K562 (cell line): Measurements from ENCODE around the gene MATN4. TPM values are rescaled to one million over a fixed set of nuclear protein-coding genes. Genes with fewer than 3 reads are reported as not detected.

ENCODE experiments used
- ATAC-seq: fragments of 200-7000 bp; cut with Tn5 transposase; 3 replicates; pipeline ENCODE4 v1.9.1; 2020; ENCODE audit warnings: moderate library complexity
- BruUV-seq: library from RNA; stranded (reverse); fragments of 400-500 nt; replicated peaks from 2 replicates; lab custom pipeline; 2021; lab: Mats Ljungman, UMichigan
- CTCF ChIA-PET: fragments of 300-600 bp; formaldehyde crosslinking; extraction: SDS; loops from one replicate; lab custom pipeline; 2021; ENCODE audit warnings: low intra/inter-chr PET ratio; lab: Yijun Ruan, JAX
- POLR2A ChIA-PET: fragments of 300-600, 350-650 bp; sonication (Branson Sonifier 250); formaldehyde crosslinking; extraction: SDS; loops from one replicate; lab custom pipeline; 2021; ENCODE audit warnings: antibody characterized with exemption, inconsistent platforms; lab: Yijun Ruan, JAX
- DNase-seq, 4 experiments: peaks; one replicate each; pipeline versions ENCODE4 v3.0.0 to v3.0.0-alpha.2; 2011 to 2018; ENCODE audit warnings: low spot score in 3 of 4, mixed read lengths in 3 of 4; ENCODE audit errors: extremely low read depth in 1 of 4
- FAIRE-seq: peaks from 2 replicates; lab custom pipeline; 2011; peaks lifted over from hg19 to GRCh38; lab: Jason Lieb, UNC
- H2AFZ ChIP-seq: 2 replicates; pipeline ENCODE4 v1.6.0; 2011; ENCODE audit warnings: low read depth, low read length, control low read depth, inconsistent platforms
- H3K27ac ChIP-seq: fragments of 200-600 bp; 3 replicates; pipeline ENCODE4 v1.8.0; 2011; ENCODE audit warnings: low read depth, mild to moderate bottlenecking, control low read depth, inconsistent platforms, low read length, moderate library complexity, mixed read lengths; ENCODE audit errors: extremely low read depth
- H3K27me3 ChIP-seq, 2 experiments: fragments of 300-600 bp in 1 of 2; 2 replicates in 1 of 2; 3 replicates in 1 of 2; pipeline versions ENCODE4 v1.6.0 to v1.8.0; 2011; ENCODE audit warnings: inconsistent platforms in 2 of 2, low read length in 2 of 2, mild to moderate bottlenecking in 1 of 2, mixed read lengths in 1 of 2, moderate library complexity in 1 of 2; ENCODE audit not compliant: control insufficient read depth in 2 of 2, insufficient read depth in 2 of 2
- H3K36me3 ChIP-seq: fragments of 300-600 bp; 3 replicates; pipeline ENCODE4 v1.8.0; 2011; ENCODE audit warnings: mild to moderate bottlenecking, low read length, inconsistent platforms; ENCODE audit not compliant: control insufficient read depth, insufficient read depth
- H3K4me1 ChIP-seq, 2 experiments: fragments of 200-600 bp in 1 of 2; replicated peaks in 1 of 2; 2 replicates in 1 of 2; 3 replicates in 1 of 2; pipeline versions ENCODE4 v1.5.1 to v1.8.0; 2011; ENCODE audit warnings: inconsistent platforms in 2 of 2, low read length in 2 of 2, mild to moderate bottlenecking in 1 of 2, mixed read lengths in 1 of 2, moderate library complexity in 1 of 2; ENCODE audit not compliant: control insufficient read depth in 2 of 2, insufficient read depth in 2 of 2
- H3K4me2 ChIP-seq: 2 replicates; pipeline ENCODE4 v1.6.1; 2011; ENCODE audit warnings: low read length, control low read depth, inconsistent platforms, mixed read lengths; ENCODE audit not compliant: insufficient read depth
- H3K4me3 ChIP-seq: fragments of 200-600 bp; sonication (generic), shearing (Covaris generic); 2 replicates; pipeline ENCODE4 v1.5.1; 2016; ENCODE audit warnings: control low read depth, inconsistent platforms
- H3K79me2 ChIP-seq: fragments of 200-600 bp; 3 replicates; pipeline ENCODE4 v1.8.0; 2011; ENCODE audit warnings: low read length, inconsistent platforms; ENCODE audit not compliant: control insufficient read depth, insufficient read depth
- H3K9ac ChIP-seq, 2 experiments: 2 replicates each; pipeline versions ENCODE4 v1.6.0 to v1.6.1; 2011; ENCODE audit warnings: low read depth in 2 of 2, low read length in 2 of 2, control low read depth in 1 of 2, inconsistent platforms in 1 of 2, mild to moderate bottlenecking in 1 of 2, mixed read lengths in 1 of 2; ENCODE audit not compliant: insufficient read depth in 1 of 2
- H3K9me1 ChIP-seq: one replicate; pipeline ENCODE4 v1.6.0; 2011; ENCODE audit warnings: inconsistent platforms, mild to moderate bottlenecking, low read length, moderate library complexity; ENCODE audit not compliant: control insufficient read depth, insufficient read depth
- H3K9me3 ChIP-seq: replicated peaks from 2 replicates; pipeline ENCODE4 v1.5.1; 2011; ENCODE audit warnings: low read depth, low read length, inconsistent platforms; ENCODE audit not compliant: control insufficient read depth, insufficient read depth
- H4K20me1 ChIP-seq: replicated peaks from 2 replicates; pipeline ENCODE4 v1.6.1; 2011; ENCODE audit warnings: low read length, inconsistent platforms, mixed read lengths; ENCODE audit not compliant: control insufficient read depth, insufficient read depth
- CEBPB ChIP-seq: fragments of 450-650 bp; IDR thresholded peaks from 2 replicates; pipeline ENCODE4 v1.6.1; 2016; ENCODE audit warnings: missing genetic modification characterization, missing compliant biosample characterization
- CREM ChIP-seq: IDR thresholded peaks from 2 replicates; pipeline ENCODE4 v1.6.1; 2014; ENCODE audit warnings: antibody characterized with exemption, low read depth
- CUX1 ChIP-seq: fragments of 200-800 bp; sonication (Bioruptor generic); IDR thresholded peaks from 2 replicates; pipeline ENCODE4 v1.6.1; 2016; ENCODE audit warnings: missing genetic modification characterization, missing compliant biosample characterization
- EGR1 ChIP-seq: fragments of 450-650 bp; conservative IDR thresholded peaks from 2 replicates; pipeline ENCODE4 v1.6.1; 2017; ENCODE audit warnings: mild to moderate bottlenecking
- ESRRA ChIP-seq: fragments of 450-650 bp; IDR thresholded peaks from 2 replicates; pipeline ENCODE4 v1.6.1; 2014; ENCODE audit warnings: low read depth, mild to moderate bottlenecking, moderate library complexity, borderline replicate concordance
- FOSL1 ChIP-seq: fragments of 200-800 bp; sonication (Bioruptor generic); conservative IDR thresholded peaks from 2 replicates; pipeline ENCODE4 v1.6.1; 2016; ENCODE audit warnings: missing genetic modification characterization, missing compliant biosample characterization
- GATAD2B ChIP-seq: fragments of 450-650 bp; IDR thresholded peaks from 2 replicates; pipeline ENCODE4 v1.6.1; 2017; ENCODE audit warnings: mild to moderate bottlenecking, borderline replicate concordance
- NFE2 ChIP-seq: IDR thresholded peaks from 2 replicates; pipeline ENCODE4 v1.6.1; 2014; ENCODE audit warnings: antibody characterized with exemption, low read depth
- NR2C1 ChIP-seq, 2 experiments: fragments of 450-650 bp; IDR thresholded peaks; 2 replicates each; pipeline ENCODE4 v1.6.1; 2017; ENCODE audit warnings: mild to moderate bottlenecking in 2 of 2, antibody characterized with exemption in 1 of 2, inconsistent platforms in 1 of 2, missing compliant biosample characterization in 1 of 2, missing genetic modification characterization in 1 of 2
- POLR2A ChIP-seq: fragments of 450-650 bp; conservative IDR thresholded peaks from 2 replicates; pipeline ENCODE4 v1.6.1; 2016
- POLR3G ChIP-seq: IDR thresholded peaks from 2 replicates; pipeline ENCODE4 v1.6.1; 2011; ENCODE audit not compliant: insufficient read length, insufficient replicate concordance; ENCODE audit errors: extremely low read depth
- RBM17 ChIP-seq: fragments of 200-400 bp; formaldehyde crosslinking; IDR thresholded peaks from 2 replicates; pipeline ENCODE4 v1.6.1; 2017; ENCODE audit warnings: low read depth, mild to moderate bottlenecking, low read length, borderline replicate concordance
- SMARCA4 ChIP-seq: fragments of 450-650 bp; IDR thresholded peaks from 2 replicates; pipeline ENCODE4 v1.6.1; 2016
- TRIM28 ChIP-seq: fragments of 450-650 bp; IDR thresholded peaks from 2 replicates; pipeline ENCODE4 v1.6.1; 2017
- ZBTB7A ChIP-seq: IDR thresholded peaks from 2 replicates; pipeline ENCODE4 v1.6.1; 2011; ENCODE audit warnings: low read depth, mild to moderate bottlenecking, low read length, moderate library complexity, borderline replicate concordance; ENCODE audit not compliant: control insufficient read depth
- WGBS: fragments of 100-300 bp; shearing (Covaris generic); methylation state at CpG from one replicate; pipeline ENCODE4 v1.1.6; 2016; ENCODE audit warnings: low coverage, mixed read lengths; ENCODE audit not compliant: insufficient coverage; ENCODE audit errors: missing lambda C conversion rate; 5-methylcytosine and 5-hydroxymethylcytosine counted together
- in situ Hi-C: fragments of 300-500 bp; cut with MboI; formaldehyde crosslinking; loops from 4 replicates; pipeline ENCODE4 v1.15.0; 2018; ENCODE audit warnings: inconsistent platforms, mixed read lengths
- intact Hi-C: fragments of 100-400 bp; cut with micrococcal nuclease; formaldehyde crosslinking; loops from 2 replicates; pipeline ENCODE4 v1.14.2; 2022
- polyA plus RNA-seq, 8 experiments: library from polyadenylated mRNA; depleted of rRNA in 4 of 8; stranded (reverse) in 5 of 8; unstranded in 3 of 8; fragments of >200 nt; fragmentation: Nextera tagmentation in 2 of 8; fragmentation: Illumina TruSeq in 1 of 8; extraction: Ambion mirVana in 2 of 8; extraction: Trizol in 1 of 8; gene quantifications; 2 replicates each; pipeline versions ENCODE4 v1.2.1 to v1.2.3, GENCODE V29; 2011 to 2014; ENCODE audit warnings: inconsistent platforms in 1 of 8, missing spikeins in 1 of 8
- total RNA-seq, 7 experiments: library from RNA; depleted of rRNA in 6 of 7; stranded (reverse); fragments of >200 nt in 6 of 7; fragmentation: Illumina TruSeq in 2 of 7; extraction: Trizol in 2 of 7; gene quantifications; 2 replicates each; pipeline versions ENCODE4 v1.2.1 to v1.2.3, GENCODE V29; 2011 to 2021; ENCODE audit warnings: low replicate concordance in 1 of 7

The MATN4 gene
- total and polyA plus RNA-seq, 9 of the 15 experiments (the other 6 are each of a cell fraction or from before 2014, with no cell fraction given), result 0.09 TPM; not detected in 8

- TF ChIP-seq POLR3G, result no peak
These were observed 37.2 kb upstream of the MATN4 start (continued) for GRCh38 chr20:45345104-45345936.

GRCh38 chr20:45344168-45344860 lies 36.2 kb upstream of the MATN4 start:
- H3K27ac ChIP-seq, result peak overlapping the region; percentile 86
- no peak overlapping the region for H3K4me3 ChIP-seq
- peaks cover 55 to 70% of the 10 kb centered on the region in 2 experiments for H3K4me1 ChIP-seq
- no peaks in the 10 kb centered on the region for H3K9me3 ChIP-seq
- H4K20me1 ChIP-seq, result peaks cover 7% of the 10 kb centered on the region; the same call in 1 of the 2 replicates
- intact Hi-C loops, result no loop called here
- peaks cover 15% of the 10 kb centered on the region; the same call in 2 of the 3 replicates for H3K79me2 ChIP-seq
- FAIRE-seq (peak; percentile 87), DNase-seq (peak in 3 of 4 experiments; percentile 35 to 80 (median 68)), ATAC-seq (peak; percentile 63)
- in situ Hi-C loops, result no loop called here
- no peaks in the 10 kb centered on the region for H3K9me1 ChIP-seq
- 21% methylated on average over 9 of the region's 9 CpGs for WGBS
- peak overlapping the region; percentile 46 to 52; a peak in 3 of 4 replicates for H3K9ac ChIP-seq
- H3K4me2 ChIP-seq, result peak overlapping the region; percentile 50
- no TSS peak for BruUV-seq
- CTCF ChIA-PET, result no interaction called here
- POLR2A ChIA-PET, result interaction anchor here (0.6 to 1.9 kb wide), 10 partner anchors 9 to 424 kb away, joined by 3 to 7 read pairs (median 3); no protein-coding TSS in a partner anchor
- H2AFZ ChIP-seq, result no peak overlapping the region; the same call in 1 of the 2 replicates
- no peaks in the 10 kb centered on the region for H3K27me3 ChIP-seq
- peaks cover 9% of the 10 kb centered on the region; the same call in 2 of the 3 replicates for H3K36me3 ChIP-seq
- TF ChIP-seq SMARCA4 (peak; percentile 69), ZBTB7A (peak; percentile 82), ESRRA (0 out of 2 replicates have a peak, but pooled peaks have one; percentile 24), EGR1 (peak; percentile 53), CREM (peak; percentile 50; the same call in 1 of the 2 replicates), RBM17 (no peak), CEBPB (peak; percentile 56), NFE2 (peak; percentile 46), POLR2A (peak; percentile 40; the same call in 1 of the 2 replicates), GATAD2B (no peak), CUX1 (CRISPR knock-in tag) (no peak), TRIM28 (no peak), NR2C1 (IDR thresholded peaks at IDR 0.05) (no peak), NR2C1 (tag; IDR thresholded peaks at IDR 0.05) (no peak), FOSL1 (tag) (peak; percentile 95)
